Activated gamma-delta T cell treated with anti-CD3 and anti-CD28 coated beads, Interleukin-2, amount 50 U/mL, for 16 hours (primary cell): ENCODE measurements around the gene OPN3.

Experiments
- DNase-seq: peaks from one replicate; pipeline ENCODE4 v3.0.0-alpha.2; 2020; ENCODE audit warnings: low read depth

OPN3 gene

GRCh38 chr1:241589521-241589920 is 50.6 kb downstream of the OPN3 start:
- no peak for DNase-seq

- DNase-seq, result no peak
Measured at GRCh38 chr1:241586905-241587512, 53.2 kb downstream of the OPN3 start.

- no peak for DNase-seq
Measured at GRCh38 chr1:241582921-241583321, 57.2 kb downstream of the OPN3 start.

- DNase-seq, result no peak
Measured at GRCh38 chr1:241579434-241579833, 60.7 kb downstream of the OPN3 start.

GRCh38 chr1:241574154-241574553 is 66.0 kb downstream of the OPN3 start:
- no peak for DNase-seq

- no peak for DNase-seq
Measured at GRCh38 chr1:241569848-241570247, 70.3 kb downstream of the OPN3 start.

- DNase-seq, result no peak
Measured at GRCh38 chr1:241560849-241561187, 79.4 kb downstream of the OPN3 start.

GRCh38 chr1:241560146-241560848 is 79.9 kb downstream of the OPN3 start:
- DNase-seq, result no peak

- DNase-seq, result no peak
Measured at GRCh38 chr1:241557551-241558193, 82.5 kb downstream of the OPN3 start.

GRCh38 chr1:241557031-241557430 is 83.1 kb downstream of the OPN3 start:
- no peak for DNase-seq

GRCh38 chr1:241555526-241555925 is 84.6 kb downstream of the OPN3 start:
- no peak for DNase-seq

- DNase-seq, result no peak
Measured at GRCh38 chr1:241553886-241554592, 86.1 kb downstream of the OPN3 start.

- DNase-seq, result no peak
Measured at GRCh38 chr1:241551759-241552638, 88.2 kb downstream of the OPN3 start.

- no peak for DNase-seq
Measured at GRCh38 chr1:241550318-241550717, 89.9 kb downstream of the OPN3 start.

GRCh38 chr1:241548008-241548407 is 92.2 kb downstream of the OPN3 start:
- DNase-seq, result no peak
